Bronchial epithelial cell (primary cell): ENCODE data around the gene SRSF1. TPM values are rescaled to one million over a fixed set of nuclear protein-coding genes. Genes with fewer than 3 reads are reported as not detected.
A peak's percentile ranks its signal among the peaks of the same experiment; 100 is the strongest.

Experiments
- DNase-seq: peaks from one replicate; pipeline ENCODE4 v3.0.0-alpha.2; 2010; ENCODE audit warnings: low read depth
- FAIRE-seq: peaks from 2 replicates; lab custom pipeline; 2011; peaks lifted over from hg19 to GRCh38; lab: Jason Lieb, UNC
- H3K27me3 ChIP-seq: 2 replicates; pipeline ENCODE4 v1.5.1; 2011; ENCODE audit warnings: low read length; ENCODE audit not compliant: control insufficient read depth, insufficient read depth
- H3K36me3 ChIP-seq: 2 replicates; pipeline ENCODE4 v1.5.1; 2011; ENCODE audit warnings: low read length; ENCODE audit not compliant: control insufficient read depth, insufficient read depth
- H3K4me3 ChIP-seq: 2 replicates; pipeline ENCODE4 v1.5.1; 2011; ENCODE audit warnings: mild to moderate bottlenecking, low read depth, low read length, control low read depth
- total RNA-seq: library from RNA; depleted of rRNA; stranded (reverse); fragments of >200 nt; gene quantifications from 2 replicates; pipeline ENCODE4 v1.2.1, GENCODE V29; 2014
- TF ChIP-seq, protein P1 (sequence below): IDR thresholded peaks from 2 replicates; pipeline ENCODE4 v1.5.1; 2011; ENCODE audit warnings: mild to moderate bottlenecking, moderate library complexity, low read length, control low read depth, inconsistent platforms; ENCODE audit not compliant: insufficient read depth, severe bottlenecking

The SRSF1 gene
- total RNA-seq, 1 donor from 2014 or later: 239 TPM

DNA sequence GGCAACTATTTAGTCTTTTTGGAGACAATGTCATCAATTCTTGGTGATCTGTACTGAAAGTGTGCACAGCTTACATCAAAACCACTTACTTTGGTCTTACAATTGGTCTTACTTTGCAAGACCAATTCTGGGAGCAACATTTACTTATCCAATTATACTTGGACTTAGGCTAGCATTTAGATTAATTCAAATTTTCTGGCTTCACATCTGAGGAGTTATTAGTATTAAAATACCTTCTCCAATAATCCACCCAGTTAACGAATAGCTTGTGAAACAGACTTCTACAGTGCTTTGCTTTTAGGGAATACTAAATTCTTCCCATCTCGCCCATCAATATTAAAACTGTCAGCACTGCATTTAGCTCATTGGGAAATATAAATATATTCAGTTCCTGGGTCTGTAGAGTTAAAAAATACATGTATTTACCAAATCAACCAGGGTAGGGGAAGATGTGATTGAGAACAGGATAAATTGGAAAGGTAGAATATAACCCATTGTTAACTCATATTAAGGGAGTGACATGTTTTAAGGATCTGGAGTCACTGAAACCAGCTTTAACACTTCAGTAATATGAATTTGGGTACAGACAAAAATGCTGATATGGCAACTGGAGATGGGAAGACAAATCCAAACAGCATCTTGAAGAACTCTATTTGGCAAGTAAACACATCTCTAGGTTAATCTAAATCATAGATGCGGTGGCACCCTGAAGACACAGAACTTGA, 9.8 kb downstream of the SRSF1 start:
- Histone ChIP-seq H3K27me3 (no peaks in the 10 kb centered on the region), H3K4me3 (no peak overlapping the region), H3K36me3 (peaks cover 4% of the 10 kb centered on the region)
- FAIRE-seq (no peak), DNase-seq (no peak)
- TF ChIP-seq, protein P1, sequence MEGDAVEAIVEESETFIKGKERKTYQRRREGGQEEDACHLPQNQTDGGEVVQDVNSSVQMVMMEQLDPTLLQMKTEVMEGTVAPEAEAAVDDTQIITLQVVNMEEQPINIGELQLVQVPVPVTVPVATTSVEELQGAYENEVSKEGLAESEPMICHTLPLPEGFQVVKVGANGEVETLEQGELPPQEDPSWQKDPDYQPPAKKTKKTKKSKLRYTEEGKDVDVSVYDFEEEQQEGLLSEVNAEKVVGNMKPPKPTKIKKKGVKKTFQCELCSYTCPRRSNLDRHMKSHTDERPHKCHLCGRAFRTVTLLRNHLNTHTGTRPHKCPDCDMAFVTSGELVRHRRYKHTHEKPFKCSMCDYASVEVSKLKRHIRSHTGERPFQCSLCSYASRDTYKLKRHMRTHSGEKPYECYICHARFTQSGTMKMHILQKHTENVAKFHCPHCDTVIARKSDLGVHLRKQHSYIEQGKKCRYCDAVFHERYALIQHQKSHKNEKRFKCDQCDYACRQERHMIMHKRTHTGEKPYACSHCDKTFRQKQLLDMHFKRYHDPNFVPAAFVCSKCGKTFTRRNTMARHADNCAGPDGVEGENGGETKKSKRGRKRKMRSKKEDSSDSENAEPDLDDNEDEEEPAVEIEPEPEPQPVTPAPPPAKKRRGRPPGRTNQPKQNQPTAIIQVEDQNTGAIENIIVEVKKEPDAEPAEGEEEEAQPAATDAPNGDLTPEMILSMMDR: no peak

DNA sequence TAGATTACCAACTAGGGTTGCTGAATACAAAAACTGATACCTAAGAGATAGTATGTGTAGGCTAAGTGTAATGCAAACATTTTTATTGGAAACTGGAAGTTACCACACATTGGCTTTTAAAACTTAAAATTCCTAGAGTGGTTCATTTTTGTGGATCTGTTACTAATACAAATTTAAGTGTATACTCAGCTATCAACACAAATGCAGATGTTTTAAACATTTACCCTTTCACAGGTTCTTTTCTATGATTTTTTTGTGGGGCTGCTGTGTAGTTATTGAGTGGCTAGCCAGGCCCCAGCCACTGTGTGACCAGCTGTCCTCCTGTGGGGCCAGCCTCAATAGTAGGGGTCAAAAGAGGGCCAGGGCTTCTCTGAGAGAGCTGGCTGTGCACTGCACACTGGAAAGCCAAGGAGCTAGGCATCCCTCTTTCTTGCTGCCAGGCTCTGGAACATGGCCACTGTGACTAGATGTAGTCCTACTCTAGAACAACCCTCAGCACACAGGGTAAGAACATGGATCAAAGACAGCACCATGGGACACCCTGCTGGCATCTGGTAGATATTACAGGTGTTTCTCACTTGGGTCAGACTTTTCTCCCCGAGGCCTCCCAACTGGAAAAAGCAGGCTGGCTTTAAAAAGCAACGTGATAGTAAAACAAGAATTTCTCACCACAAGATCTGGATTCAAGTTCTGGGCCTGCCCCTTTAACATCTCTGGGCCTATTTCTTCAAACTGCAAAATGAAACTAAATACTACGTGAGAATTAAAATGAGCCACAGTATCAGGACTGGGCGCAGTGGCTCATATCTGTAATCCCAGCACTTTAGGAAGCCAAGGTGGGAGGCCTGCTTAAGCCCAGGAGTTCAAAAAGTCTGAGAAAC, 11.7 kb downstream of the SRSF1 start:
- no peak overlapping the region for H3K4me3 ChIP-seq
- no peaks in the 10 kb centered on the region for H3K27me3 ChIP-seq
- DNase-seq (peak; percentile 59), FAIRE-seq (no peak)
- peaks cover 4% of the 10 kb centered on the region for H3K36me3 ChIP-seq
- TF ChIP-seq, protein P1: peak; percentile 73

DNA sequence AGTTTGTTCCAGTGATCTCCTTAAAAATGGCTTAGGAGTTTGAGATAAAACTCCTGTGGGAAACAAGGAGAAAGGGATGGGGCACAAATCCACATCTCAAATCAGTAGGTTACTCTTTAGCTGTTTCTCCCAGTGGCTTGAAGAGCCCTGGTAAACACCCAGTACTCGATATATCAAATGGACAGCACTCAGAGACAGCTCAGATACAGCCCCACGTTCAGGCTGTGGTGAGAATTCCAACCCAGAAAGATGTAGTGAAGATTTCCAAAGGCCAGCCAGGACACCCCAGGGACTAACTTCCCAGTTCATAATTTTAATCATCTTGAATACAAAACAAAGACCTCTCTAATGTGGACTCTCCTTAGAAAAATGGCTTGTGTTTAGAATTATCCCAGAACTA, 12.6 kb downstream of the SRSF1 start:
- Histone ChIP-seq H3K36me3 (peaks cover 4% of the 10 kb centered on the region), H3K27me3 (no peaks in the 10 kb centered on the region), H3K4me3 (no peak overlapping the region)
- DNase-seq: no peak
- TF ChIP-seq, protein P1: no peak
- FAIRE-seq: no peak

DNA sequence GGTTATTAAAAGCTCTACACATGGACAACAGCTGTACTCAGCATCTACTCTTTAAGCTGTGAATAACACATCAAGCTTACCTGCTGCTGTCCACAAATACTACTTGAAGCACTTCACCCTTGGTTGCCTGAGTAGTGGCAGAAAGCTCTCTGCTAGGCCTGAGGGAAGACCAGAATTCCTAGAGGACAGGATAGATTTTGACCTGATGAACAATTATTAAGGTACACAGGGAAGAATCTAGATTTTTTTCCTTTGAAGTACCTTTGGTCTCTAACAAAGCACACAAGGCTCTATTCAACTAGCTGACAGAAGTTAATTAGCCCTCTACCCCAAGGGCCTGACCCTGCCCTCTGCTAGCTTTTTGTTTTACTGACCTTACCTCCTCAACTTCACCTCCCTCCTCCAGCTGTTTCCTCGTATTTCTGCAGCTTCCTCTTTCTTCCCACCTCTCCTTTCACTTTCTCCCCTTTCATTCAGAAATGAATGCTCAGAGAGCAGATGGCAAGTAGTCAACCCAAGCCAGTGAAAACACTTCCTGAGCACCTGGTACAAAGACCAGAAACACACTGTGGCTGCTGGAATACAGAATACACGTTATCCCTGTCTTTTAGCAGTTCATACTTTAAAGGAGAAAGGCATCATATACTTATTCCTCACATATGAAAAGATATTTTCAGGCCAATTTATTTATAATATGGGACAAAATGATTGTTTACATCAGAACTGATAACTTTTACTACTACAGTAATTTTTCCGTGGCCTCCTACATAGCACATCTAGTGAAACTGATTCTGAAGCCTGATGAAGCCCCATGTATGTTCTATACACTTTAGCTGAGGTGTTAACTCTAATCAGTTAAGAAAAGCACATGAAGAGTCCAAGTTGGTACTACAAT, 13.3 kb downstream of the SRSF1 start:
- H3K27me3 ChIP-seq: no peaks in the 10 kb centered on the region
- no peak for FAIRE-seq
- H3K4me3 ChIP-seq: no peak overlapping the region
- DNase-seq: no peak
- TF ChIP-seq, protein P1: no peak
- peaks cover 2% of the 10 kb centered on the region for H3K36me3 ChIP-seq

DNA sequence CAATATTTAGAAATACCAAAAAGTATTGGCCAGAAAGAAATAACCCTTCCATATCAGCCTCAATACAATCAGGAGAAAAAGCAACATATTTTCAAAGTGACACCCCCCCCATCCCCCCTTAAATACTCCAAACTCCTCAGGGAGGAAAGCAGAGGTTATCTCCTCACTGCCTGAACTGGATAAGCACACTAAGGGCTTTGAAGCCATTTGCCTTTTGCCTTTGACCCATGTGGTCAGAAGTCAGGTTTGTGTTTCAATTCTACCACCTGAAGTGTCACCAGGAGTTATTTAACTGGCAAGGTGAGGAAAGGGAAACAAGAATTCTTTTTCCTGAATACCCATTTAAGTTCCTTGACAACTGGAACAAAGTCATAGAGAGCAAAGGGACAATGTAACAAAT, 15.5 kb downstream of the SRSF1 start:
- Histone ChIP-seq H3K36me3 (no peaks in the 10 kb centered on the region), H3K27me3 (no peaks in the 10 kb centered on the region), H3K4me3 (no peak overlapping the region)
- FAIRE-seq (no peak), DNase-seq (no peak)
- TF ChIP-seq, protein P1: no peak
